ENCODE results near the gene UGT2B15.
"Not testable (repeated sequence)": the region's sequence is repeated elsewhere in the genome, so short reads cannot be mapped to it uniquely, and the experiment has no call there.

DNA sequence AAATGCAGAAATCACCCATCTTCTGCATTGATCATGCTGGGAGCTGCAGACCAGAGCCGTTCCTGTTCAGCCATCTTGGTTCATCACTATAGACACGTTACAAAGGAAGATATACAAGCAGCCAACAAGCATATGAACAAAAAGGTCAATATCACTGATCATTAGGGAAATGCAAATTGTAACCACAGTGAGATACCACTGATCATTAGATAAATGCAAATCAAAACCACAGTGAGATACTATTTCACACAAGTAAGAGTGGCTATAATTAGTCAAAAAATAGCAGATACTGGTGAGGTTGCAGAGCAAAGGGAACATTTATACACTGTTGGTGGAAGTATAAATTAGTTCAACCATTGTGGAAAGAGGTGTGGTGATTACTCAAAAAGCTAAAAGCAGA lies 47.7 kb downstream of the UGT2B15 start:
- TF ChIP-seq, protein P1, sequence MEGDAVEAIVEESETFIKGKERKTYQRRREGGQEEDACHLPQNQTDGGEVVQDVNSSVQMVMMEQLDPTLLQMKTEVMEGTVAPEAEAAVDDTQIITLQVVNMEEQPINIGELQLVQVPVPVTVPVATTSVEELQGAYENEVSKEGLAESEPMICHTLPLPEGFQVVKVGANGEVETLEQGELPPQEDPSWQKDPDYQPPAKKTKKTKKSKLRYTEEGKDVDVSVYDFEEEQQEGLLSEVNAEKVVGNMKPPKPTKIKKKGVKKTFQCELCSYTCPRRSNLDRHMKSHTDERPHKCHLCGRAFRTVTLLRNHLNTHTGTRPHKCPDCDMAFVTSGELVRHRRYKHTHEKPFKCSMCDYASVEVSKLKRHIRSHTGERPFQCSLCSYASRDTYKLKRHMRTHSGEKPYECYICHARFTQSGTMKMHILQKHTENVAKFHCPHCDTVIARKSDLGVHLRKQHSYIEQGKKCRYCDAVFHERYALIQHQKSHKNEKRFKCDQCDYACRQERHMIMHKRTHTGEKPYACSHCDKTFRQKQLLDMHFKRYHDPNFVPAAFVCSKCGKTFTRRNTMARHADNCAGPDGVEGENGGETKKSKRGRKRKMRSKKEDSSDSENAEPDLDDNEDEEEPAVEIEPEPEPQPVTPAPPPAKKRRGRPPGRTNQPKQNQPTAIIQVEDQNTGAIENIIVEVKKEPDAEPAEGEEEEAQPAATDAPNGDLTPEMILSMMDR (IDR thresholded peaks at IDR 0.05; ENCODE audit: low read length): not testable (repeated sequence)
- not testable (repeated sequence) for TF ChIP-seq EZH2 (IDR thresholded peaks at IDR 0.05; ENCODE audit: borderline replicate concordance, low read length)
